ENCODE results near the gene RASGRF1. TPM values are rescaled to one million over a fixed set of nuclear protein-coding genes. Genes with fewer than 3 reads are reported as not detected.
"Not testable (repeated sequence)": the region's sequence is repeated elsewhere in the genome, so short reads cannot be mapped to it uniquely, and the experiment has no call there.

Gene RASGRF1, protein sequence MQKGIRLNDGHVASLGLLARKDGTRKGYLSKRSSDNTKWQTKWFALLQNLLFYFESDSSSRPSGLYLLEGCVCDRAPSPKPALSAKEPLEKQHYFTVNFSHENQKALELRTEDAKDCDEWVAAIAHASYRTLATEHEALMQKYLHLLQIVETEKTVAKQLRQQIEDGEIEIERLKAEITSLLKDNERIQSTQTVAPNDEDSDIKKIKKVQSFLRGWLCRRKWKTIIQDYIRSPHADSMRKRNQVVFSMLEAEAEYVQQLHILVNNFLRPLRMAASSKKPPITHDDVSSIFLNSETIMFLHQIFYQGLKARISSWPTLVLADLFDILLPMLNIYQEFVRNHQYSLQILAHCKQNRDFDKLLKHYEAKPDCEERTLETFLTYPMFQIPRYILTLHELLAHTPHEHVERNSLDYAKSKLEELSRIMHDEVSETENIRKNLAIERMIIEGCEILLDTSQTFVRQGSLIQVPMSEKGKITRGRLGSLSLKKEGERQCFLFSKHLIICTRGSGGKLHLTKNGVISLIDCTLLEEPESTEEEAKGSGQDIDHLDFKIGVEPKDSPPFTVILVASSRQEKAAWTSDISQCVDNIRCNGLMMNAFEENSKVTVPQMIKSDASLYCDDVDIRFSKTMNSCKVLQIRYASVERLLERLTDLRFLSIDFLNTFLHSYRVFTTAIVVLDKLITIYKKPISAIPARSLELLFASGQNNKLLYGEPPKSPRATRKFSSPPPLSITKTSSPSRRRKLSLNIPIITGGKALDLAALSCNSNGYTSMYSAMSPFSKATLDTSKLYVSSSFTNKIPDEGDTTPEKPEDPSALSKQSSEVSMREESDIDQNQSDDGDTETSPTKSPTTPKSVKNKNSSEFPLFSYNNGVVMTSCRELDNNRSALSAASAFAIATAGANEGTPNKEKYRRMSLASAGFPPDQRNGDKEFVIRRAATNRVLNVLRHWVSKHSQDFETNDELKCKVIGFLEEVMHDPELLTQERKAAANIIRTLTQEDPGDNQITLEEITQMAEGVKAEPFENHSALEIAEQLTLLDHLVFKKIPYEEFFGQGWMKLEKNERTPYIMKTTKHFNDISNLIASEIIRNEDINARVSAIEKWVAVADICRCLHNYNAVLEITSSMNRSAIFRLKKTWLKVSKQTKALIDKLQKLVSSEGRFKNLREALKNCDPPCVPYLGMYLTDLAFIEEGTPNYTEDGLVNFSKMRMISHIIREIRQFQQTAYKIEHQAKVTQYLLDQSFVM (N-terminal part only)
- under 1 TPM in 1 of 2 experiments, not detected in 1; 0.02 TPM for total RNA-seq

DNA sequence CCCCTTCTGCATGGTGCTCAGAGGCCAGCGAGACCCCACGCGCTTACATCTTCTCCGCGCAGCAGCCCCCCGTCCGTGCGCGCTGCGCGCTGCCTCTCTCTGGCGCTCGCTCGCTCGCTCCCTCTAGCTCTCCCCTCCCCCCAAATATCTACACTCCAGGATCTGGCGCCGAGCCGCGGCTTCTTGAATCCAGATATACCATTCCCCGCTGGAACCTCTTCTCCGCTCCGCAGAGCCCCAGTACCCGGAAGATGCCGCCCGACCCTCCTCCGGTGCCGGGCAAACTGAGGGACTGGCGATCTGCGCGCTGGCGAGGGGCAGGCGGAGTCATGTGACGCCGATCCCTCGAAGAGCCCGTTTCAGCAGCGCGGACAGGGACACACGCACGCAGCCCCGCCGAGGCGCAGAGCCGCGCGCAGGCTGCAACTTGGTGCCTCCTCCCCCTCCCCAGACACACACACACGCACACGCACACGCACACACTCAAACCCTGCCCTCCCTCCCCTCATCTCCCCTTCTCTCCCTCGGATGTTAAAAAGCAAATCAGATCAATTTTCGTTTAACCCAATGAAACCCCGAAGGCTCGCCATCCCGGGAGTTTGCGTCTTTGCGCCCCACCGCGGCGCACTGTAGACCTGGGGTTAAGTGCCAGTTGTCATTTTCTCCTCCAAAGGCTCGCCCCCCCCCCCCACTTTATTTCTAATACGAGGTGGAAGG, at the start of gene RASGRF1:
TSS of gene RASGRF1 (minus strand) at position 294 of the 717 bp plus-strand sequence. CDS start at position 12, 282 bp downstream.
- ChIA-PET CTCF (no interaction called here), POLR2A (no interaction called here)

DNA sequence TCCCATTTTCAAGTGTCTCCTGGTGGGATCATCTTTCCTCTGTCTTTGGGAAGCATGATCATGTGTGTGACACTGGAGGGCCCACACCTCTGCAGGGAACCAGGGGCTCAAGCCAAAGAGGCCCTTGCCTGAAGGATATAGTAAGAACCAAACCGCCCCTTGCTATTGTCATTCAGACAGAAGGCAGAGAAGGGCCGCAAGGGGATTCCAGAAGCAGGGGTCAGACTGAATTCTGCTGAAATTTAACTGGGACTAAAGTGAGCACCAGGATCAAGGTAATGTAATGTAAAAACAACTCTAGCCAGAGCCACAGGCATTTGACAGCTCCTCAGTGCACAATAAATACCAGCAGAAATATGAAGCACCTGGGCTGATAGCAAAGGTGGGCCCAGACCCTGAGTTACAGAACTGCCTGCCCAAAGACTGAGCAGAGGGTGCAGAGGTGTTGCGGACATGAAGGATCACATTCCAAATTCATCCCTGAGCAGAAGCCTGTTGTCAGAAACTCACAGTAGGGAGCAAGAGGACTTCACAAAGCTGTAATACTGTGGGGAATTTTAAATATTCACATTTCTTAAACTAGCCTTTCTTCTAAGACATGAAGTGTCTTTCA, 46.0 kb upstream of the RASGRF1 start:
- ChIA-PET POLR2A (no interaction called here), CTCF (no interaction called here)

DNA sequence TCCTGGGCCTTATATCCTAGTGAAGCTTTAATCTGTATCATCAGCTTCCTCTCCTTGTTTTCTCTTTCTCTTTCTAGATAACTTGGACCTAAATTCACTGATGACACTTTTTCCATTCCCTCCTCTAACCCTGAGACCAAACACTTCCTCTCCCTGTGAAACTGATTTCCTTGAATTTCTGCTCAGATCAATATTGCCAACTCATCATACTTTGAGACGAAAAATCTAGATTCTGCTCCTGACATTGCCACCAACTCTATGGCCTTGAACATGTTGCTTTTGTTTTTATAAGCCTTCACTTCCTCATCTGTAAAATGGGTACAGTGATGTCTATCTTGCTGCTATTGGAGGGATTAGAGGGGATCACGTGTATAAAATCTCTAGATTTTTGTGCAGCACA, 42.7 kb upstream of the RASGRF1 start:
- POLR2A ChIA-PET: no interaction called here
- CTCF ChIA-PET: no interaction called here

DNA sequence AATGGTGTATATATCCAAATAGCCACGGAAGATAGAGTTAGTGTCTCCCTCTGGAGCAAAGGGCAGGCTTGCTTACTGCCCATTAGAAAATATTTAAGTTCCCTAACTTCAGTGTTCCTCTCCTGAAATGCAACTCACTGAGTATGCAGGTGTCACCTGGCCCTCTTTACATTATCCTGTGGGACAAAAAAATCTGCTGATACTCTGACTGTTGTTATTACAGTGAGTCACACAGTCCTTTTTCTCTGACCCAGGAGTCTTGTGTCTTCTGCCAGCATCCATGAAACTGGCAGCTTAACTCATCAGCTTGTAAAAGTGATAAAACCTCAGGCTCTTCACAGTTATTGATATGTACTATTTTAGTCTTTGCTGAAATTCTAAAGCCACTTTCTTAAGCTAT, 42.2 kb upstream of the RASGRF1 start:
- CTCF ChIA-PET: no interaction called here
- POLR2A ChIA-PET: no interaction called here

DNA sequence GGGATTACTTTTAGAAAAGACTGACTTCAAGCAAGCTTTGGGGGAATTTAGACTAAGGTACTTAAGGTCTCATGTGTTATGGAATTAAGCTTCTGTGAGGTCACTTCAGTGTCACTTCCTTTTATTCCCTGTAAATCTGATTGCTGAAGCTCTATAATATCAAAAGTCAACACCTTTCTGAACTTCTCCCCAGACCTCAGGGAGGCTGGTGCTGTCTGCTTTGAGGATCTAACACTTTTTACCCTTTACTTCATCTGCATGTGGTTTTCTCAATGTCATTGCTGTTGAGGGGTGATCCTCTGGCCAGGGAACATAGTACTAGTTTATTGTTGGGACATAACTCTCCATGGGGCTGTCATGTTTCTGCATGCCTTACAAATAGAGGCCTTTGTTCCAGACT, 41.8 kb upstream of the RASGRF1 start:
- ChIA-PET POLR2A (no interaction called here), CTCF (no interaction called here)

DNA sequence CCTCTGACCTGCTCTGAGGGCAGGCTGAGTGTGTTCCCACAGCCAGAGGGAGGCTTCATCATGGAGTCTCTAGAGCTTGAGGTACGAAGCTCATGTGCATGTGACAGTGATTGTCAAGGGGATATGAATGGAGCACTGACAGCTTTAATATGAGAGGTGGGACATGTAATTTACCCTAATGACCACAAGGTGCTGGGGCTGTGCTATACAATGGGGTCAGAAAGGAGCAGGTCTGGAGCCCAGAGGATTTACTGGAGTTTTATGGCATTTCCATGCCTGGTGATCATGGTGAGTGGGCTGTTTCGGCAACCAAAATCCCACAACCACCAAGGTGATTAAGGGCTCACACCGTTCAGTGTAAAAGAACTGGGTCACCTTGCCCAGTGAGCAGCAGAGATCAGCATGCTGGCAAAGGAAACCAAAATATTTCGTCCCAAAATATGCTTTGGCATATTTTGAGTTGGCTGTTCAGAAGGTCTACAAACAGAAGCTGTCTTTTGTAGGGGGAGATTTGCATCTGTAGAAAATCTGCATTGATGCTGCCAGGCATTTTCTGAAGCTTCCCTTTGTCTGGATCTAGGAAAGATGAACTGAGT, 40.1 kb upstream of the RASGRF1 start:
- CTCF ChIA-PET: interaction anchor here (1.6 kb wide), 1 partner anchor 54 kb away, joined by 4 read pairs; no protein-coding TSS in a partner anchor
- POLR2A ChIA-PET: no interaction called here

DNA sequence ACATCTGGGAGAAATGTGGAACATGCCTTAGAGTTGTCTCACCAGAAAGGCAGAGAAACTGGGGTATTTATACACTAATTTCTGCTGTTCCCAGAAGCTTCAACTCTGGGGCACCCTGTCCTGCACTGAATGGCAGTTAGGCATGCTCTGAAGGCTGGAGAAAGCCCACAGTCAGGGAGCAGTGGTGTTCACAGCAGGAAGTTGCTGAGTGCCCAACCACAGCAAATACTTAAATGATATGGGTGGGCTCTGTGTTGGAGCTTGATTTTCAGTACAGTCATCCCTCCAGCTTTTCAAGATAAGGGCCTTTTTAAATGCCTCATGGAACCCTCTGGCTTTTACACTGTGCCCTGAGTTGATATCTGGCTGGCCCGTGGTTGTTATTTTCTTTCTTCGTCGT, 38.7 kb upstream of the RASGRF1 start:
- POLR2A ChIA-PET: no interaction called here
- CTCF ChIA-PET: no interaction called here

DNA sequence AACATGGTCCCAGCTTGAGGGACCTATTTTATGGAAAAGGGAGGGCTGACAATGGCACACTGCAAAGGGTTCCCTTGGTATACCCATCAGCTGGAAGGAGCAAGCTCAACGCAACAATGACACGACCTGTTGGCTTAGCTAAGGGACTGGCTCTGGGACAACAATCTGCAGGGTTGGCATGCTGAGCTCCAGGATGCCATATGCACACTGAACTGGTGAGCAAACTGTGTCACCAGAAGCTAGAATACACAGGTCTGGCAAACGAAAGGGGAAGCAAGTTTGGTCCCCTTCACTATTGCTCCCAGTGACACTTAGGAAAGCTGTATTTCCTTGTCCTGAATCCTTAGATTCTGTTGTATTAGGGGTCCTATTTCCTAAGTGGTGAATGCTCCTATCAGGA, 38.0 kb upstream of the RASGRF1 start:
- CTCF ChIA-PET: no interaction called here

DNA sequence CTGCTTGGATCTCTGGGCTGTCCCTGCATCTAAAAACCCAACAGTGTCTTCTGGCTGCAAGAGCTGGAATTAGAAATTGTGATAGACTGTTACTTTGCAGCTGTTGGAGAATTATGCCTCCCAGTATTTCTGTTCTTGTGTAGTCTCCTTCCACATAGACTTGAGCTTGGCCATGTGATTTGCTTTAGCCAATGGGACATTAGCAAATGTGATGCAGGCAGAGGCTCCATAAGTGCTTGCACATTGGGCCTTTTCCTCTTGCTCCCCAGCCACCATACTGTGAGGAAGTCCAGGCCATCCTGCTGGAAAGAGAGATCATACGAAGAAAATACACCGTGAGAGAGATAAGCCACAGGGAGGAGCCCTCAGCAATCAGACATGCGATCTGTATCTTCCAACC, 33.8 kb upstream of the RASGRF1 start:
- ChIA-PET POLR2A (no interaction called here), CTCF (no interaction called here)

More for the DNA sequence above, 38.0 kb upstream of the RASGRF1 start:
- POLR2A ChIA-PET: no interaction called here

DNA sequence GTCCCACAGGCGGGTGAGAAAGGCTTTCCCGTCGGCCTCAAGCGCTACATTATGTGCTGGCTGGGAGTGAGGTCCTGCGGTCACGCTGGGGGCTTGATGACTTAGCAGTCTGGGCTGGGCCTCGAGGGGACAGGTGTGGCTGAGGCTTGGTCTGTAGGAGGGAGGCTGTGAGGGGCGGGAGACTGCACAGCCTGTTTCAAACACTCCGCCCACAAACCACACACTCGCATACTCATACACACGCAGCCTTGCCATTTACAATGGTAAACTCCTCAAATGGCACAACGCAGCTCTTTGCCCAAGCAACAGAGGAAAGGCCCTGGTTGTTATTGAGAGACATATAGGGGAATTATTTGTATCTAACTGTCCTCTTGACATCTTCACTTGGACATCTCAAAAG, 32.4 kb upstream of the RASGRF1 start:
- ChIA-PET CTCF (no interaction called here), POLR2A (no interaction called here)

DNA sequence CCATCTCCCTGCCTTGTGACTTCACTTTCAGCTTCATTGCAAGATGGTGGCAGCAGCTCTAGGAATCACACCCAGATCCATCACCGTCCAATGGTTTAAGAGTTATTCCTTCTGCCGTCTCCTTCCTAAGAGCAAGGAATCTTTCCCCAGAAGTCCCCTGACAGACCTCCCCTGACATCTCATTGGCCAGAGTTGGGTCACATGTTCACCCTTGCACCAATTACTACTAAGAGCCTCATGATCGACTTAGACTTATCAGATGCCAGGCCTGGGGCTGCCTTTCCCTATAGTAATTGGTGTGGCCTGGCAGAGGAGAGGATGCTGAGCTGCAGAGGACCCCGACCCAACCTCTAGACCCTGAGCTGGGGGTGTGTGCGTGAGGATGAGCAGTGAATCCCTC, 31.8 kb upstream of the RASGRF1 start:
- POLR2A ChIA-PET: no interaction called here

DNA sequence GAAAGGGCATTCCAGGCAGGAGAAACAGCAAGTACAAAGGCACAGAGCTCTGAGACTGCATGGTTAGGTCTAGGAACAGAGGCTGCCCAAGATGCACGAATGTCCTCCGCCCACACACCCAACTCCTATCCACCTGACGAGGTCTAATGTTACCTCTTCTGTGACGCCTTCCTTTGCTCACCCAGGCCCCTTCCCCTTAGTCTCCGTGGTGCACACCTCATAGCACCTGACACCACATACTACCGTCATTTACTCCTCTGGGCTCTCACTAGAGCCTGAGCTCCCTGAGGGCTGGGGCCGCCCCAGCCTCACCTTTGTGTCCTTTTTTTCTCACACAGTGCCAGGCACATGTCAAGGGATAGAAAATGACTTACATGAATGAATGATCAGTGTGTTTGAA, 31.0 kb upstream of the RASGRF1 start:
- ChIA-PET CTCF (no interaction called here), POLR2A (no interaction called here)

More for the DNA sequence above, 31.8 kb upstream of the RASGRF1 start:
- CTCF ChIA-PET: no interaction called here

DNA sequence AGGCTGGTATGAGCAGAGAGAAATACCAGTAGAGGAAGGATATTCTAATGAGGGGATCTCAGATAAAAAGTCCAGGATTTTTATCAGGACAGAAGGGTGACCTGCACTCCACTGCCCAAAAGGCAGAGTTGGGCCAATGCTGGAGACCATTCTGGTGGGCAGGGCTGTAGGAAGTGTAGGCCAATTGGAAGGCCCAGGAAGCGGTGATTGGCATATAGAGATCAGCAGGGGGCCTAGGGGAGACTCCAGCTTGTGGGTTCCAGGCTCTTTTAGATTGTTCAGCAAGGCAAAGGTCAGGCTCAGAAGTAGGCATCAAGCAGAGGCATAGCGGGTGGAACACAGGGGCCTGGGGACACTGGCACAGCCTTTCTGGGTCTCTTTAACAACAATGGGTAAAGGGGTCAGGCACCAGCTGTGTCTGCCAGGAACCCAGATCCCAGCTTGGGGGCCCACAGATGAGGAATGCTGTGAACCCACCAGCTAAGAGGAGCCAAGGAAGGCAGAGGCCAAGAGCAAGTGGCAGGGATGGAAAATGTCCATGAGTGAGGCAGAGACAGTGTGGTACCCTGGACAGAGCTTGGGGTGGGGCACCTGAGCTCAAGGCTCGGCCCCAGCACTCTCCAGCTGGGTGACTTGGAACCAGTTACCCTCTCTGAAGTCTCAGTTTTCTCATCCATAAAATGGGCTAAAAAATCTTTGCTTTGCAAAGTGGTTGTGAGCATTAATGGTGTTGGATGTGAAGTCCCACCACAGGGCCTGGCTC, 27.0 kb upstream of the RASGRF1 start:
- CTCF ChIA-PET: no interaction called here
- POLR2A ChIA-PET: no interaction called here

DNA sequence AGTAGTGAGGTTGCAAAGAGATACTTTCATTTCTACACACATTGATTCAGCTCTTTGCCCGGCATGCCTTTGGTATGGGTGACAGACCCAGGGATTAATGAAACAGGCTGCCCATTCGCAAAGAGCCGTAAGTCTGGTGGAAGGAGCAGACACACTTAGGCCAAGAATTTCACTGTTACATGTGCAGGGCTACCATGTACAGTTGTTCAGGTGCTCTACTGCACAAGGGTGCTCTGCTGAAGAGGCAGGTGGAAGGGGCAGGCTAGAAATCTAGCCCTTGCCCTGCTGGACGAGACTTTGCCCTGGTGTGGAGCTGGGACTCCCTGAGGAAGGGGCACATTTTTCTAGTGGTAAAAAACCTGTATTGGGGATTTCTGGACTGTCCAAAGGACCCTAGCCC, 26.2 kb upstream of the RASGRF1 start:
- ChIA-PET POLR2A (no interaction called here), CTCF (no interaction called here)

DNA sequence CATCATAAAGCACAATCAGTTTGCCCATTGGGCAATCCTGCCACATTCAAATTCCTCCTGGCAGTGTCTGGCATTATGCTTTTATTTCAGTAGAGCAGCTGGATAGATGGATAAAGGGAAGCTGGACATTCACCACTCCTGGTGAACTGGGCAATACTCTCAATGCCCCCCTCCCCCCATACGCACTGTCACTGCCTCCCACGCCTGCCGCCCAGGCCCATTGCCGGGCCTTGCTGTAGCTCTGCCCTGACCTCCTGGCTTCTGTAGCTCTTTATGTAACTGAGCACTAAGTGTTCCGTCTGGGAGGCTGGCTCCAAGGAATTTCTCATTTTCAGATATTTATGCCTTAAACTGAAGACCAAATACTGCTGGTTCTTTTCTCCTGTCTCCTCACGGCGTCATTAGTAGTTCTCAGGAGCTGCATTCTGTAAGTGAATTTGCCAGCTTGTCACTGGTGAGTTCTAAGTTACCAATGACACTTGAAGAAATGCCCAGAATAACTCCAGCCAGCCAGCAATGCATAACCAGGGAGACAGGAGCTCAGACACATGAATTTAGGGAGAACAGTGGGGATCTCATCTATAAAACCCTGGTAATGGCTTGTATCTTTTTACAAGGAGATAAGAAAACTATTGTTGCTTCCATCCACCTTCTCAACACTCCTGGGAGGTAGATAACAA, 25.5 kb upstream of the RASGRF1 start:
- POLR2A ChIA-PET: no interaction called here
- CTCF ChIA-PET: no interaction called here

DNA sequence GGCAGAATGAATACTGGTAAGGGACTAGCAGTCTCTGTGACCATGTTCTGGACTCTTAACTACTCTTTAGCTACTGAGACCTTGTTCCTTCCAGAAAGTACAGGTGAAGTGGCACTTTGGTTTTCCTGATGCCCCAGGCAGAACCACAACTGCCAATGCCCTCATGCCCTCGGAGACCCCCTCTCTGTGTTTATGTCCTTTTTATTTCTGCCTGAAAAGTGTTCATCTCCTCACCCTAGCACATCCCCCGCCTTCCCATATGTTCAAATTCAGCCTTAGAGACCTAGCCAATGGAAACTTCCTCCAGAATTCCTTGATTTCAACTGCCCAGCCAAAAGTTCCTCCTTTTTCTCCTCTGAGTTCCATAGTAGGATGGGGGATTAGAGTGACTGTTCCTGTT, 23.3 kb upstream of the RASGRF1 start:
- ChIA-PET POLR2A (no interaction called here), CTCF (no interaction called here)

DNA sequence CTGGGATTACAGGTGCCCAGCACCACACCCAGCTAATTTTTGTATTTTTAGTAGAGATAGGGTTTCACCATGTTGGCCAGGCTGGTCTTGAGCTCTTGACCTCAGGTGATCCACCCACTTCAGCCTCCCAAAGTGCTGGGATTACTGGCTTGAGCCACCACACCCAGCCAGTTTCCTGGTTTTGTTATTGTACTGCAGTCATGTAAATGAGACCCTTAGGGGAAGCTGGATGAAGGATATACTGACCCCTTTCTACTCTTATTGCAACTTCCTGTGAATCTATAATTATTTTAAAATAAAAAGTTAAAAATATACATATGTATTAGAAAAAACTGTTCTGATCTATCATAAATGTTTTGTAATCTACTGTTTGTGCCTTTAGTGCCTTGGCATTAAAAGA, 20.8 kb upstream of the RASGRF1 start:
- POLR2A ChIA-PET, CTCF ChIA-PET: not testable (repeated sequence)

DNA sequence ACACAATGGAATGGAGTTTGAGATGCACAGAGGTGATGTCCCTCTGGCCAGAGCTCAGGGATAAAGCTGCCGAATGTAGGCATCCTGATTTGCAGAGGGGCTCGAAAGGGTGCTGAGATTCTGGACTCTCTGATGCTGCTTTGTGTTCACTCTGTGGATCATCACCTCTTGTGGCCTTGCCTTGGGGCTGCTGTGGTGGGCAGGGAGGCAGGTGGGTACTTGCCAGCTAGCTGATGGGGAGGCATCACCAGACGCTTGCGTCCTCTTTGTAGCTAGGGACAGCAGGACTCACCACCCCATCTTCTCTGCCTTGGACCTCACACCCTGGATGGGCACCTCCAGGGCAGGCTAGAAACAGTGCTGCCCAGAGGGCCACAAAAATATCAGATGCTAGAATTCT, 14.6 kb upstream of the RASGRF1 start:
- POLR2A ChIA-PET: no interaction called here
- CTCF ChIA-PET: no interaction called here

All from activated CD8-positive, alpha-beta memory T cell treated with anti-CD3 and anti-CD28 coated beads for 36 hours (primary cell).